ENCODE data around the gene AGPAT2.
A peak's percentile ranks its signal among the peaks of the same experiment; 100 is the strongest.

AGPAT2 gene

DNA sequence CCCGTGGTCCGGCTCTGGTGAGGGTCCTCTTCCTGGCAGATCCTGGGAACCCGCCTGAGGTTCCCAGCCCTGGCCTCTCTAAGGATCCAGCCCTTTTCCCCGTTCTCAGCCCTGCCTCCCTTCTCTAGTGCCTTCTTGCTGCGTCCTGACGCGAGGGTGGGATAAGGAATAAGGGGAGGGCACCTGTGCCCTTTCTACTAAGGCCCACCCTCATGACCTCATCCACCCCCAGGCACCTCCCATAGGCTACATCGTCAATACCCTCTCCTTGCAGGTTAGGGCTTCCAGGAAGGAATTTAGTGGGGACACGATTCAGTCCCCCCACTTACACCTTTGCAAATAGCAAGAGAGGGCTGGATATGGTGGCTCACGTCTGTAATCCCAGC is 14.4 kb upstream of the AGPAT2 start:
- FAIRE-seq, result no peak
- DNase-seq (ENCODE audit: low spot score), result no peak

DNA sequence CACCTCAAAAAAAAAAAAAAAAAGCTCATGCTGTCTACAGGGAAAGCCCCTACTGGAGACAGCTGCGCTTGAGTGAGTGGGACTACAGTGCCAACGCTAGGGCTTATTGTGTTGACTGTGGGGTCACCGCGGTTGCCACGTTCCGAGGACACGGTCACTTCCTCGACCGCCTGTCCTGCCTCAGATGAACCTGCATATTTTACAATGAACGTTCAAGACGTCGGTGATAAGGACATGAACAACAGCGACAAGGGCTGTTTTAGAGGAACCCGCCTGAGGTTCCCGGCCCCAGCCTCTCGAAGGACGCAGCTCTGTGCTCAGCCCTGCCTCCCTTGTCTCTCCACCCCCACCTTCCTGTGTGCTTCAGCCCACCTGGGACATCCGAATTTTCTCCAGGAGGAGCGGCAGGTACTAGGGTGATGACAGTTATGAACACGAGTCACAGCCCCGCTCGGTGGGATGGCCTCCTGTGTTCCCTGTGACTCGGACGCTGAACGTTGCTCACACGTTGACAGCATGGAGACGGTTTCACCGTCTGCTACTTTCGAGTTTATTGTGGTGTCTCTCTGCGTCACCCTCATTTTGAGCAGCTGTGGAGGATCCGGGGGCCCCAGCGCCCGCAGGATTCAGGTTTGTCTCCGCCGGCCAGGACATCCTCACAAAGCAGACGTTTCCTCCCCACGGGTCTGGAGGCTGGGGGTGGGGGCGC is 13.9 kb upstream of the AGPAT2 start:
- FAIRE-seq (no peak), DNase-seq (ENCODE audit: low spot score) (no peak)

DNA sequence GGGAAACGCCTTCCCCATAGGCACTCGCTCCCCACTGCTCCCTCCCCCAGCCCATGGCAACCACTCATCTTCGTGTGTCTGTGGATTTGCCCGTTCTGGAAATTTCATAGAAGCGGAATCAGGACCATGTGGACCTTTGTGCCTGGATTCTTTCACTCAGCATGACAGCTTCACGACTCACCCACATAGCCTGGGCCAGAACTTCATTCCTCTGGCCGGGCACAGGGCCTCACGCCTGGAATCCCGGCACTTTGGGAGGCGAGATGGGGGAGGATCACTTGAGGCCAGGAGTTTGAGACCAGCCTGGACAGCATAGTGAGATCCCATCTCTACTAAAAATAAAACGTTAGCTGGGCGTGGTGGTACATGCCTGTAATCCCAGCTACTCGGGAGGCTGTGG is 13.0 kb upstream of the AGPAT2 start:
- no peak for FAIRE-seq

DNA sequence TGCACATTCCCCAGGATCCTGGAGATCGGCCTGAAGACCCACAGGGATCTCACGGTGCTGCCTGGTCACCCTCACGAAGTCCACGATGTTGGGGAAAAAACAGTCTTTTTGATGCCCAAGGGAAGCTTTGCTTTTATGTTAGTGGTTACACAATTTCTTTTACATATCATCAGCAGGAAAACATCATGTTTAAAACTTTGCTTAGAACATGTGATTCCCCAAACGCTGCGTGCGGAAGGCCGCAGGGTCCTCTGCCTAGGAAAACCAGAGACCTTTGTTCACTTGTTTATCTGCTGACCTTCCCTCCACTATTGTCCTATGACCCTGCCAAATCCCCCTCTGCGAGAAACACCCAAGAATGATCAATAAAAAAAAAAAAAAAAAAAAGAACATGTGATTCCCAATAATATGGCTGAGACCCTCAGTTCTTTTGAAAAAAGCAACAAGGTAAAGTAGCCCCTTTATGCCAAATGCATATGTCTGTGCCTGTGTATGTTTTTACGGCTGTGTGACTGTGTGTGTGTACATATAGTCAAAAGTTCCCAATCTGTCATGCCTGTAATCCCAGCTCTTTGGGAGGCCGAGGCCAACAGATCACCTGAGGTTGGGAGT is 11.5 kb upstream of the AGPAT2 start:
- DNase-seq (ENCODE audit: low spot score) (no peak), FAIRE-seq (no peak)

More for the DNA sequence above, 13.0 kb upstream of the AGPAT2 start:
- DNase-seq (ENCODE audit: low spot score), result no peak

DNA sequence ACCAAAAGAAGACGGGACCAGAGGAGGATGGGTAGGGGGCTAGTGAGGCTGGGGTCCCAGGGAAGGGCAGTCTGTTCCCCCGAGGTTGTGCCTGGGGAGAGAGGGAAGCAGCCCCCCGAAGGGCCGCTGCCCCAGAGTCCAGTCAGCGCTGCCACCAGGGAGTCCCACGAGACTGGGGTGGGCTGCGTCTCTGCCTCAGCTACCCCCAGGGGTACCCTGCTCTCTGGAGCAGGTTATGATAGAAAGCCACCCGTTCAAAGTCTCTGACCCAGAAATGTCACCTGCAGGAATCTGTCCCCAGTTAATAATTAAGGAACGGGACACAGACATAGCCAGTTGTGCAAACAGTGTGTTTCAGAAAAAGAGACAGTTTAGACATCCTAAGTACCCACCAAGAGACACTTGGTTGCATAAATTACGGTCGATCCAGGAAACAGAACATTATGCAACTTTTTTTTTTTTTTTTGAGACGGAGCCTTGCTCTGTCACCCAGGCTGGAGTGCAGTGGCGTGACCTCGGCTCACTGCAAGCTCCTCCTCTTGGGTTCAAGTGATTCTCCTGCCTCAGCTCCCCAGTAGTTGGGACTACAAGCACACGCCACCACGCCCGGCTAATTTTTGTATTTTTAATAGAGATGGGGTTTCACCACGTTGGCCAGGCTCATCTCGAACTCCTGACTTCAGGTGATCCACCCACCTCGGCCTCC is 10.7 kb upstream of the AGPAT2 start:
- DNase-seq (ENCODE audit: low spot score) (no peak), FAIRE-seq (no peak)

DNA sequence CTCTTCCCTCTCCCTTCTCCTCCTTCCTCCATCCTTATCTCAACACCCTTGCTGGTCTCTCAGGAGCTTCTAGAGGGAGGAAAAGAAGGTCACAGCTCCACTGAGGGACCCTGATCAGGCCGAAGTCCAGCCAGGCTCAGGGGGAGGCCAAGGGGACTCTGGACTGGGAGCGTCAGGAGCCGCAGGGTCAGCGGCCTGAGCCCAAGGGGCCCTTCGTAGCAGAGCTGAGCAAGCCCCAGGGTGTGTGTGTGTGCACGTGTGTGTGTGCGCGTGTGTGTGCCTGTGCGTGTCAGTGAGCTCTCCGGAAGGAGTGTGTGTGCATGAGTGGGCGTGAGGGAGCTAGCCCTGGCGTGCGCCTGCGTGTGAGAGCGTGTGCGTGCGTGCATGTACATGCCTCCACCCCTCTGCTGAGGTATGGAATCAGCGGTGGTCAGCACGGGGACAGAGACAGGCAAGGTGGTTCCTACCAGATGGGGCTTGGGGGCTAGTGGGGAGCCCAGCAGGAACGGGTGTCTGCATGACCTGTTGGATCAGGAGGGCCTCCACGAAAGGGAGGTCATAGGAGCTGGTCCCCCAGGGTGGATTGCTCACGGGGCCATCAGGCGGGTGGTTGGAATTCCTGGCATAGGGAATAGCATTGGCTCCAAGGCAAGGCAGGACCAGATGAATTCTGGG is 10.0 kb upstream of the AGPAT2 start:
- FAIRE-seq (no peak), DNase-seq (ENCODE audit: low spot score) (no peak)

DNA sequence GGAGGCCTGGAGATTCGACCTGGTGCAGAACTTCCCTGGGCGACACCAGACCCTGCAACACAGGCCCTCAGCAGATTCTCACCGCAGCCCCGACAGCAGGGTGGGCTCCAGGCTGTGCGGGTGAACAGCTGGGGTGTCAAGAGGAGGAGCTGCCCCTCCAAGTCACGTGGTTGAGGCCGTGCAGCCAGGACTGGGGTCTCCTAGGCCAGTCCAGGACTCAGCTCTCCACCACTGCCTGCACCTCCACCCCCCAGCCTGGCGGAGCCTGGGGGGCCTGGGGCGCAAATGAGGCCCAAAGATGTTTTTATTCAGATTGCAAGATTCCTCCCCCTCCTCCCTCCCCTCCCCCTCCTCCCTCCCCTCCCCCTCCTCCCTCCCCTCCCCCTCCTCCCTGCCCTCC is 9.2 kb upstream of the AGPAT2 start:
- FAIRE-seq (no peak), DNase-seq (ENCODE audit: low spot score) (no peak)

DNA sequence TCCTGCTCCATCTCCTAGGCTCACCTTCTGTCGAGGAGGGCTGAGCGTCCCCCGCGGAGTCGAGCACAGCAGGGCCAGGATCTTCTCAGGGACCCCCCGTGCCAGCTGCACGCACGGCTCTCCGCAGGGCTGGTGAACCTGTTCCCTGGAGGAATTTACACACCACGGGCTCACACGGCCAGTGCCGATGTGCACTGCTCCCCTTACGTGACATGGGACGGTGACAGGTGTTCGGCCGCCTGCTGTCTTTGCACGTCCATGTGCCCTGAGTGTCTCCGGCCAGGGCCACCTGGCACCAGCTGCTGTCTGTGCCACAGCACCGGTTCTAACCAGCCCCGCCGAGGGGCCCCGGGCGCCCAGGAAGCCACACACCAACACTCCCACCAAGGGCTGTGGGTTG is 8.7 kb upstream of the AGPAT2 start:
- FAIRE-seq (no peak), DNase-seq (ENCODE audit: low spot score) (no peak)

DNA sequence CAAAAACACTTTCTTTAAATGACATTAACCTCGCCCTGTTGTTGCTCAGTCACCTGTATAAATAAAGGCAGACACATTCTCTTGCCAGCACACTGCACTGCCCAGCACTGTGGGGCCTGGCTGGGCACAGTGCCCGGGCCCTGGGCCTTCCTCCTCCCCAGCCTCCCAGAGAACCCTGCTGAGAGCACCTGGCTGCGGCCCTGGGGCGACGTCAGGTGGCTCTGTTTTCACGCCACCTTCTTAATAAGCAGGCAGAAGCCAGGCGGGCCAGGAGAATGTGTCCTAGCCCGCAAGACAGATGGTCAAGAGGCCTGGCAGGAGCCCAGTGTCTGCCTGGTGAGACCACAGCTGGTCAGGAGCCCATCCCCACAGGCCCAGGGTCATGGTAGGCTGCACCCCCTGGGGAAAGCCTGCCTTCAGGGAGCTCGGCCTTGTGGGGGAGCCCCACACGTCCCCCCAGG is 8.2 kb upstream of the AGPAT2 start:
- DNase-seq (ENCODE audit: low spot score) (peak; percentile 50), FAIRE-seq (no peak)

DNA sequence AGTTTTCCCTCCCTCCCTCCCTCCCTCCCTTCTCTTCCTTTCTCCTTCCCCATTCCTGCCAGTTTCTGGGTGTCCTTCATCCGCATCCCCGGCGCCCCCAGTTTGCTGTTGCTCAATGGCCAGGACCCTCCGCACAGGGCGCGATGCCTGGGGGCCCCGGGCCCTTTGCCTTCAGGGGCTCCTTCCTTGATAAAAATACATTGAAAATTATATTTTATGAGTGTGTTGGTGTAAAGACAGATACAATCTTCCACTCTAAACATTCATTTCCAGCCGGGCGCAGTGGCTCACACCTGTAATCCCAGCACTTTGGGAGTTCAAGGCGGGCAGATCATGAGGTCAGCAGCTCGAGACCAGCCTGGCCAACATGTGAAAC is 7.6 kb upstream of the AGPAT2 start:
- FAIRE-seq (no peak), DNase-seq (ENCODE audit: low spot score) (no peak)

DNA sequence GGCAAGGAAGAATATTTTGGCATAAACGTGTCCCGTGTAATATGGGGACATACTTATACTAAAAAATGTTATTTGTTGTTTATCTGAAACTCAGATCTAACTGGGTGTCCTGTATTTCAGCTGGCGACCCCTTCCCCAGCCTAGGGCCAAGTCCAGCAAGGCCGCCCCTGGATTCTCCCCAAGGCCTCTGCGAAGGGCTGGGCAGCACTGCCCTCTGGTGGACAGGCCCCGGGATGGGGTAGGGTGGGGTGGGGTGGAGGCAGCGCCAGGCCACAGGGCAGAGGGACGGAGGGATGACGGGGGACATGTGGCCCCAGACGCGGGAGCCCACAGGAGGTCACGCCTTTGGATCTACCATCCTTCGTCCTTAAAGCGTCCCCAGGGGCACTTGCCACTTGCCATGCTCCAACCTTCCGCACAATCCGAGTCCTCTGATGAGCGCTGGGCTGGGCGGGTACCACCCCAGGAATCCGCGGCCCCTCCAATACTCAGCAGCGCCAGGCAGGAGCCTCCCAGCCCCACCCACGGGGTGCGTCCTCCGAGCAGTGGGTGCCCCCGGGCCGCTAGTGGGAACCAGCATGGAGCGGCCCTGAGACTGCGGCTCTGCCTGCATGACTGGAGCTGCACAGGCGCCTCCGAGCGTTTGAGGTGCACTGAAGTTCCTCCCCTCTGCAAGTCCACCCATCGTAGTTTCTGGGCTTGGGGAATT is 7.1 kb upstream of the AGPAT2 start:
- DNase-seq (ENCODE audit: low spot score), result peak; percentile 74
- no peak for FAIRE-seq

DNA sequence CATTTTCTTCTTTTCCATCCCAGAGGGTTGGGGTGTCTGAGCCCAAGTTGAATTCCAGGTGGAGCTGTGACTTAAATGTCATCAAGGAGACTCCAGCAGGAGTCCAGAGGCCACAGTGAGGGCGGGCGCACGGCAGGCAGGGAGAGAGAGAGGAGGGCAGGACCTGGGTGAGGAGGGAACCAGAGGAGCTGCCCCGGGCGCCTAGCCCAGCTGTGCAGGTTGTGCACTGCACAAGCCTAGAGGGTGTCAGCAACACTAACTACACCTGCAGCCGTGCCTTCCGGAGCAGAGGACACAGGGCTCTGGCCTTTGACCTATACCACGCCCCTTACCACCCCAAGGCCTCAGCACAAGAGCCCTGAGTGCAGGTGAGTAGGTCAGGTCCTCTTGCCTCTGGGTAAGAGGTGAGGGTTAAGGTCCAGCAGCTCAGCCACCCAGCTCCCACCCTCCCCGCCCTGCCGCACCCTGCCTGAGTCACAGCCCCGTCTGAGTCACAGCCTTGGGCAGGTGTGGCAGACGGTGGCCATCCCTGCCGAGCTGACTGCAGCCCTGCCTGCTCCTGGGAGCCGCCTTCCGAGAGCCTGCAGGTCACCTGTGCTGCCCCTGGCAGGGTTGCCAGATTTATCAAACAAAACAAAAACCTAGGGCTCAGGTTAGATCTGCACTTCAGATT is 6.4 kb upstream of the AGPAT2 start:
- FAIRE-seq, result peak; percentile 52
- DNase-seq (ENCODE audit: low spot score), result peak; percentile 93

DNA sequence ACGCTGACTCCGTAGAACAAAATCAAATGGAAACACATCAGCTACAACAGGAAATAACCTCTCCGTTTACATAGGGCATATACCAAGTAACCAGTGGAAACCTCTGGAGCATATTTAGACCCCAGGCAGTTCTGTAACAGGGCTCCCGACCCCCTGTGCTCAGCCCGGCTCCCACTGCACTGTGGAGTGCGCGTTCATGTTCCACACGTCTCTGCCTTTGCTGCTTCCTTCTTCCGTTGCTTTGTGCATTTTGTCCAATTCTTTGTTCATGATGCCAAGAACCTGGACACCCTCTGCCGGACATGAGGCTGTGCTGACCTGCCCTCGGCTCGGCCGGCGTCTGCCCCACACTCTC is 5.9 kb upstream of the AGPAT2 start:
- FAIRE-seq (no peak), DNase-seq (ENCODE audit: low spot score) (no peak)

DNA sequence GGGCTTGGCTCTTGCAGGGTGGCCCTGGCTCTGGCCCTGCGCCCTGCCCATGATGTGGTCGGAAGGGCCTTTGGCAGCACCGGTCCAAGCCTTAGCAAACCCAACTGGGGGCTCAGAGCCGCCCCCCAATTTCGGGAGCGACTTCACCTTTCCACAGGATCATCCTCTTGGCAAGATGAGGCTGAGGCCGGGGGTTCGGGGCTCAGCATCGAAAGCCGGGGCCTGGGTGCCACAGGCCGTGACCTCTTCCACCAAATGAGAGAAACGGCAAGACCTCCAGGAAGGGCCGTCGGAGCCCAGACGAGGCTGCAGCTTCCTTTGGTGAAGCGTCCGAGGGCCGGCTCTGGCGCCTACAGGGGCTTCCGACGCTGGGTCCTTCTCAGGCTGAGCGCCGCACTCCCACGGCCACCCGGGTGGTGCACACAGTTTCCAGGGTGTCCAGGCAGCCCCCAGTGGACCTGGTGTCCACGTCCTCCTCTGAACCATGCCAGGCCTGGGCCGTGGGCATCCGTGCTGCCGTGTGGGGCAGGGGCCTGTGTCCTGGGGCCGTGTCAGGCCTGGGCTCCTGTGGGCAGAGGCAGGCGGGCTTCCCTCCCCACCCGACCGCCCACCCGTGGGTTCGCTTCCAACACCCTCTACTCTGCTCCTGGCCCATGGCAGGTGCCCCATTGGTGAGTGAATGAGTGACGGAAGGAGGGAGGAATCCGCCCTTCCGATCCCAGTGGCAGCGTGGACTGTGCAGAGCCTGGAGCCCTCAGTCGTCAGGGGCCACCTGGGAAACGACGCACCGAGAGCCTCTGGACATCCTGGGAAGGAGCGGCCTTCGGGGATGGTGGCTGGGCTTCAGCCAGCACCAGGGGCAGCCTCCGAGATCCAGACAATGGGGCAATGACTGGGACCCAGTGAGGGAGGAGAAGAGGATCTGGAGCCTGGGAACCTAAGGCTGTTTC is 5.2 kb upstream of the AGPAT2 start:
- FAIRE-seq (peak; percentile 5), DNase-seq (ENCODE audit: low spot score) (no peak)

DNA sequence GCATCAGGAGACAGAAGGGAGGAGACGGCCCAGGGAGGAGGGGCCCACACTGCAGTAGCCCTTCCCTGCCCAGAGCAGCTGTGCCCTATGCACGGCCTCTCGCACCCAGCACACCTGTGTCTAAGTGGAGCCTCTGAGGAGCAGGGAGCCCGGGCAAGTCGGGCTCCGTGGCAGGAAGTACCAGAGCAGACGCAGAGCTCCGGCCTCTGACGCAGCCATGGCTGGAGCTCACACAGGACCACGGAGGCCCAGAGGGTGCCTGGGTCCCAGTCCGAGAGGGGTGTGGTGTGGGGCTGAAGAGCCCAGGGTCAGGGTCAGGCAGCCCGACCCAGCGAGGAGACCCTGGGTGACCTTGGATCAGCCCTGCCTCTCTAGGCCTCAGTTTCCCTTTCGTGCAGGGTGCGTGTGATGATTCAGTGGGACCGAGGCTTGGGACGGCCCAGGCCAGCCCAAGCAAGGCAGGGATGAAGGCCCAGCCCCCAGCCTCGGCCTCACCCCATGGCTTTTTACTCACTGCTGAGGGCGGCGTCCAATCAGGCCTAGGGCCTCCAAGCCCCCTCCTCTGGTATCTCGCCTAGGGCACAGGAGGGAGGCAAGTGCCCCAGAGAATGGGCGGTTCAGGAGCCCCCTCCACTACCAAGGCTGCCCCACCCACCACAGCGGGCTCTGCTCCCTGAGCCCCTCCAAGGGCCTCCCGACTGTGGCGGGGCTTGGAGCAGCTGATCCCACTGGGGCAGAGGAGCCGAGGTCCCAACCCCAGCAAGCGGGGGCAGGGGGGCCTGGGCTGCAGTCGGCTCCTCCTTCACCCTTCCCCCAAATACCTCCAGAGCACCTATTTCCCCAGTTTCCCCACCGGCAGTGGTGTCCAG is 4.3 kb upstream of the AGPAT2 start:
- no peak for DNase-seq (ENCODE audit: low spot score)
- no peak for FAIRE-seq

DNA sequence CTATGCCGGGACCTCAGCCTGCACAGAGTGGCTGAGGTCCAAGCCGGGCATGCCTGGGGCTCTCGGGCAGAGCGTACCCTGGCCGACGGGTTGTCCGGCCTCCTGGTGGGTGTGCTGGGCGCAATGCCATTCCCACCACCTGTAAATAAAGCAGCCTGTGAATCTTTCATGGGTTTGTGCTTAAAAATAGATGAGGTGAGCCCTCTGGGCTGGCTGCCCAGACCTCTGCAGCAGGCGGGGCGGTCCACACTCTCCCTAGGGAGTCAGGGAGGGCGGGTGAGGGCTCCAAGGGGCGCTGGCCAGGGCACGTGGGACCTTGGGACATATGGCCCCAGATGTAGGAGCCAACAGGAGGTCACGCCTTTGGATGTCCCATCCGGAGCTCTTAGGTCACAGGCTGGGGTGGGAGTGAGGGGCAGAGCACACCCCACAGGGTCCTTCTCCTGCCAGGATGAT is 3.6 kb upstream of the AGPAT2 start:
- FAIRE-seq, result no peak
- DNase-seq (ENCODE audit: low spot score), result peak; percentile 47

DNA sequence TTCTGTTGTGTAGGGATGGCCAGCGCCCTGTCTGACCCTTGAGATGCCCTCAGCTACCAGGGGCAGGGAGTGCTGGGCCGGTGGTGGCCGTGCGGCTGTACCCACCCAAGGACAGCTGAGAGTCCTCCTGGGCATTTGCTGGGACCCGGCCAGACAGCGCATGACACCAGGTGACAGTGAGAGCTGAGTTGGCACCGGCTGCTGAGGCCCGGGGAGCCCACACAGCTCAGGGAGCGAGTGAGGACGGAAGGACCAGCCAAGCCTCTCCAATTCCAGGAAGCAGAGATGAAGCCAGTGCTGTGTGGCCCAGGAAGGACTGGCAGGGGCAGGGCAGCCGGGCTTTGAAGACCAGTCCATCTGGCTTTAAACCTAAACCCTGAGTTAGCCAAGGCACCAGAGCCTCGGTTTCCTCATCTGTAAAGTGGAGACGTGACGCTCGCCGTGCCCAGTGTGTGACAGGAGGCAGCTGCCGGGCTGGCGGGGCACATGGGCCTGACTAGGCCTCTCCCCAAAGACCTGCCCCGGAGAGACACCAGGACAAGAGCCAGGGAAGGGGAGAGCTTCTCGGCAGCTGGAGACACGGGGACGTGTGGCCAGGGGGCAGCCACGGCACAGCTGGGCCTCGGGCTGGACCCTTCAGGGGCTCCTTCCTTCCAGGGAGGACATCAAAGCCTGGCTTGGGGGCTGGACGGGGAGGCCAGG is 3.0 kb upstream of the AGPAT2 start:
- DNase-seq (ENCODE audit: low spot score) (no peak), FAIRE-seq (no peak)

DNA sequence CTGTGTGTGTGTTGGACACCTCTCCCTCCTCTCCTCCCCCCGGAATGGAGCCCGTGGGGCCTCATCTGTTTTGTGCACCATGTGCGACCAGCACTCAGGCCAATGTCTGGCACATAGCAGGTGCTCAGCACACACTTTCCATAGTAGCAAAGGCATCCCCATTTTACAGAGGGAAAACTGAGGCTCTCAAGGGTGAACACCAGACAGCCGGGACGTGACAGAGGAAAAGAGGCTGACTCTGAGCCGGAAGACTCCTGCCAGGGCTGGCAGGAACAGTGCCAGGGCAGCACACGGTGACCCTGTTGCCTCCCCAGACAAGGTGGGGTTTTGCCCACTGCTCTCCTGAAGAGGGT is 1.8 kb upstream of the AGPAT2 start:
- FAIRE-seq (no peak), DNase-seq (ENCODE audit: low spot score) (no peak)
